Memory B cell (primary cell): ENCODE measurements around the gene ACP7.
A peak's percentile ranks its signal among the peaks of the same experiment; 100 is the strongest.
"Not testable (repeated sequence)": the region's sequence is repeated elsewhere in the genome, so short reads cannot be mapped to it uniquely, and the experiment has no call there.

Source experiments
- ATAC-seq: fragments of 150-1000 bp; cut with Tn5 transposase; 2 replicates; pipeline ENCODE4 v1.10.0; 2021; ENCODE audit warnings: low read depth, mild to moderate bottlenecking, moderate library complexity
- DNase-seq, 2 donors: peaks; one replicate each; pipeline ENCODE4 v3.0.0; 2022; ENCODE audit warnings: low spot score in 2 of 2
- H3K27ac Mint-ChIP-seq: one replicate; pipeline ENCODE4 v1.8.0; 2022; ENCODE audit warnings: mild to moderate bottlenecking, moderate library complexity, mixed read lengths
- H3K27me3 Mint-ChIP-seq: one replicate; pipeline ENCODE4 v1.8.0; 2022; ENCODE audit warnings: mixed read lengths
- H3K36me3 Mint-ChIP-seq: one replicate; pipeline ENCODE4 v1.8.0; 2022; ENCODE audit warnings: mild to moderate bottlenecking, mixed read lengths
- H3K4me1 Mint-ChIP-seq: one replicate; pipeline ENCODE4 v1.8.0; 2022; ENCODE audit warnings: mixed read lengths
- H3K4me3 Mint-ChIP-seq: one replicate; pipeline ENCODE4 v1.8.0; 2022; ENCODE audit warnings: mild to moderate bottlenecking, moderate library complexity, mixed read lengths
- H3K9me3 Mint-ChIP-seq: one replicate; pipeline ENCODE4 v1.8.0; 2022; ENCODE audit warnings: mixed read lengths

The ACP7 gene

GRCh38 chr19:39137131-39137530 lies 53.0 kb downstream of the ACP7 start:
- ATAC-seq (no peak), DNase-seq (no peak)
- Mint-ChIP-seq H3K4me1 (peaks cover 21% of the 10 kb centered on the region), H3K9me3 (no peaks in the 10 kb centered on the region), H3K36me3 (peaks cover 2% of the 10 kb centered on the region), H3K27me3 (no peaks in the 10 kb centered on the region), H3K4me3 (no peak overlapping the region), H3K27ac (no peak overlapping the region)

- no peaks in the 10 kb centered on the region for H3K27me3 Mint-ChIP-seq
- no peak overlapping the region for H3K4me3 Mint-ChIP-seq
- no peak overlapping the region for H3K27ac Mint-ChIP-seq
- ATAC-seq (no peak), DNase-seq (no peak)
- H3K9me3 Mint-ChIP-seq = no peaks in the 10 kb centered on the region
- peaks cover 22% of the 10 kb centered on the region for H3K4me1 Mint-ChIP-seq
- peaks cover 5% of the 10 kb centered on the region for H3K36me3 Mint-ChIP-seq
Measured at GRCh38 chr19:39138221-39139211, 54.3 kb downstream of the ACP7 start.

- Mint-ChIP-seq H3K27me3 (no peaks in the 10 kb centered on the region), H3K4me1 (peaks cover 21% of the 10 kb centered on the region), H3K4me3 (no peak overlapping the region), H3K9me3 (no peaks in the 10 kb centered on the region), H3K27ac (no peak overlapping the region), H3K36me3 (peaks cover 3% of the 10 kb centered on the region)
- DNase-seq (no peak), ATAC-seq (no peak)
Measured at GRCh38 chr19:39139305-39139874, 55.2 kb downstream of the ACP7 start.

- Mint-ChIP-seq H3K9me3 (no peaks in the 10 kb centered on the region), H3K27me3 (no peaks in the 10 kb centered on the region), H3K4me1 (peaks cover 27% of the 10 kb centered on the region), H3K4me3 (no peak overlapping the region), H3K36me3 (peaks cover 3% of the 10 kb centered on the region), H3K27ac (no peak overlapping the region)
- DNase-seq (no peak), ATAC-seq (no peak)
Measured at GRCh38 chr19:39139971-39140453, 55.8 kb downstream of the ACP7 start.

- Mint-ChIP-seq H3K4me1 (peaks cover 27% of the 10 kb centered on the region), H3K4me3 (no peak overlapping the region), H3K36me3 (peaks cover 3% of the 10 kb centered on the region), H3K27ac (no peak overlapping the region), H3K27me3 (no peaks in the 10 kb centered on the region), H3K9me3 (no peaks in the 10 kb centered on the region)
- DNase-seq (no peak), ATAC-seq (no peak)
Measured at GRCh38 chr19:39140594-39140993, 56.4 kb downstream of the ACP7 start.

DNA sequence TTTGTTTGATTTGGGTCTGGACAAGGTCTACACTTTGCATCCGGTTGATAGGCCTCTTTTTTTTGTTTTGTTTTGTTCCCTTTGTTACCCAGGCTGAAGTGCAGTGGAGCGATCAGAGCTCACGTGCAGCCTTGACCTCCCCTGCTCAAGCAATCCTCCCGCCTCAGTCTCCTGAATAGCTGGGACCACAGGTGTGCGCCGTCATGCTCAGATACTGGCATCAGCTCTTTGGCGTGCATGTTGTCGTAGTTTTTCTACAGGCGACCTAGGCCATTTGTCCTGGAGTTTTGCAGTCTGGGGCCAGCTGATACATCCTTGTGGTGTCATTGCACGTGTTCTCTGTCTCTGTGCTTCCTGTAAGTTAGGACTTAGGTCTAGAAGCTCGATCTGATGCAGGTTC lies 57.8 kb downstream of the ACP7 start:
- ATAC-seq (no peak), DNase-seq (no peak)
- H3K4me3 Mint-ChIP-seq = no peak overlapping the region
- H3K27me3 Mint-ChIP-seq = no peaks in the 10 kb centered on the region
- peaks cover 27% of the 10 kb centered on the region for H3K4me1 Mint-ChIP-seq
- peaks cover 6% of the 10 kb centered on the region for H3K36me3 Mint-ChIP-seq
- no peaks in the 10 kb centered on the region for H3K9me3 Mint-ChIP-seq
- no peak overlapping the region for H3K27ac Mint-ChIP-seq

GRCh38 chr19:39142630-39143029 lies 58.5 kb downstream of the ACP7 start:
- no peak for DNase-seq
- Mint-ChIP-seq H3K4me1 (peaks cover 32% of the 10 kb centered on the region), H3K27me3 (no peaks in the 10 kb centered on the region), H3K4me3 (no peak overlapping the region), H3K36me3 (peaks cover 8% of the 10 kb centered on the region), H3K9me3 (no peaks in the 10 kb centered on the region), H3K27ac (no peak overlapping the region)
- ATAC-seq = no peak

GRCh38 chr19:39143757-39144289 lies 59.7 kb downstream of the ACP7 start:
- H3K9me3 Mint-ChIP-seq, ATAC-seq, H3K36me3 Mint-ChIP-seq, DNase-seq, H3K27me3 Mint-ChIP-seq, H3K27ac Mint-ChIP-seq, H3K4me3 Mint-ChIP-seq: not testable (repeated sequence)
- H3K4me1 Mint-ChIP-seq = peaks cover 30% of the 10 kb centered on the region

GRCh38 chr19:39144290-39145071 lies 60.3 kb downstream of the ACP7 start:
- Mint-ChIP-seq H3K9me3 (no peaks in the 10 kb centered on the region), H3K4me3 (no peak overlapping the region), H3K4me1 (peaks cover 30% of the 10 kb centered on the region), H3K27ac (peak overlapping the region; percentile 6), H3K27me3 (no peaks in the 10 kb centered on the region), H3K36me3 (peaks cover 10% of the 10 kb centered on the region)
- ATAC-seq (no peak), DNase-seq (no peak)

DNA sequence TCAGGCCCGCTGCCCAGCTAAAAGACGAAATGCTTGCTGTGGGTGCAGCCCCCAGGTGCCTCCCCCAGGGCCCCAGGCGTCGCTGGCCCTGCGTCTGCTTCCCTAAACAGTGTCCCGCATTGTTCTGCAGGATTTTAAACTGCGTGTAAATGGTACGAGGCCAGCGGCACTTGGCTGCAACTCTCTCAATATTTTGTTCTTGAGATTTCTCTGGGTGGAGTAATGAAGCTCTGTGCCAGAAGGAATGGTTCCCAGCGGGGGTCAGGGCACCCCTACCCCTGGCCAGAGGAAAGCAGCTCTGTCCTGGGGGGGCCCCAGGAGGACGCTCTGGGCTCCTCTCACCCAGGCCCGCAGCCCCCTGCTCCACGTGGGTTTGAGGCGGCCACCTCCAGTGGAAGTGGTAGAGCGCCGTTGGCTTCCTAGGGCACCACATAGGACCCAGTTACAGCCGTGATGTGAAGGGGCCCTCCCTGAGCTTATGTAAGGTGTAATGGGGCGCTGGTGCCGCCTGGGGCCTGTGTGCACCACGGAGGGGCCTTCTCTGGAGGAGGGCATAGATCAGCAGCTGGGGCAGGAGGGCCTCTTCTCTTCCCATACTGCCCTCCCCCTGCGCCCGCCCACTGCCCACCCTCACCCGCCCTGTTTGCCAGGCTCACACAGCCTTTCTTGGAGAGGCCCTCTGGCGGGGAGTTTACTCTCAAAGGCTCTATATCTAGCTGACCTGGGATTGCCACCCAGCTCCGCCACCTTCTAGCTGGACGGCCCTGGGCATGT lies 61.2 kb downstream of the ACP7 start:
- H3K4me3 Mint-ChIP-seq = no peak overlapping the region
- no peaks in the 10 kb centered on the region for H3K27me3 Mint-ChIP-seq
- H3K9me3 Mint-ChIP-seq = no peaks in the 10 kb centered on the region
- DNase-seq (no peak), ATAC-seq (no peak)
- H3K36me3 Mint-ChIP-seq = peaks cover 10% of the 10 kb centered on the region
- peak overlapping the region; percentile 58 for H3K27ac Mint-ChIP-seq
- H3K4me1 Mint-ChIP-seq = peaks cover 30% of the 10 kb centered on the region

DNA sequence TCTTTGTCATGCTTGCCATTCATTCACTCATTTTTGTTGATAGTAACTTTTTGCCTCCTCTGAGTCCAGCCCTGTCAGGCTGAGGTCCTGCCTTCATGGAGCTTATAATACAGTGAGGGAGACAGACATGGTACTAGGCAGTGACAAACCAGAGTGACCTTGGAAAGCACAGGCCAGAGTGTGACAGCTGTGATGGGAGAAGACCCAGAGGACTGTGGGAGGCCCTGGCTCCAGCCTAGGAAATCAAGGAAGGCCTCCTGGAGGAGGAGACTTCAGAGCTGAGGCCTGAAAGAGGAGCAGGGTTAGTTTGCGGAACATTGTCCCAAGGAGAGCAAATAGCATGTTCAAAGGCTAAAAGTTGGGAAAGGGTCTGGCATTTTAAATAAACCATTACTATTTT lies 61.9 kb downstream of the ACP7 start:
- Mint-ChIP-seq H3K4me1 (peaks cover 33% of the 10 kb centered on the region), H3K27ac (peak overlapping the region; percentile 58), H3K36me3 (peaks cover 10% of the 10 kb centered on the region), H3K4me3 (no peak overlapping the region), H3K27me3 (no peaks in the 10 kb centered on the region), H3K9me3 (no peaks in the 10 kb centered on the region)
- DNase-seq (no peak), ATAC-seq (no peak)

DNA sequence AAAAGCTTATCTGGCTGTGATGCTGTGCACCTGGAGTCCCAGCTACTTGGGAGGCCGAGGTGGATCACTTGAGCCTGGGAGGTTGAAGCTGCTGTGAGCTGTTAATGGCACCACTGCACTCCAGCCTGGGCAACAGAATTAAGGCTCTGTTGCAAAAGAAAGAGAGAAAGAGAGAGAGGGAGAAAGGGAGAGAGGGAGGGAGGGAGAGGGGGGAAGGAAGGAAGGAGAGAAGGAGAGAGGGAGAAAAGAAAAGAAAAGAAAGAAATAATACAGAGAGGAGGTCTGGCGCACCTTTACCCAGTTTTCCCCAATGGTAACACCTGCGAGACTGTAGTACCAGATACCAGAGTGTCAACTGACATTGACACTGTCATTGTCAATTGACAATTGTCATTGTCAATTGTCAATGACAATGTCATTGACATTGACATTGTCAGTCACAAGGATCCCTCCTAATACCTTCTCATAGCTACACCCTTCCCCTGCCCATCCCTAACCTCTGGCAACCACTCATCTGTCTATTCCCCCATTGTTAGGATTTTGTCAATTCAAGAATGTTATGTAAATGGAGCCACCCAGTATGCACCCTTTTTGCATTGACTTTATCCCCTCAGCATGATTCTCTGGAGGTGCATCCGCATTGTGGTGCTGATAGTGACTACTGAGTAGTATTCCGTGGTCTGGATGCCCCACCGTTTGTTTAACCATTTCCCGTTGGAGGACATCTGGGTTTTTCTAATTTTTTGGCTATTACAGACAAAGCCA lies 62.7 kb downstream of the ACP7 start:
- no peak overlapping the region for H3K4me3 Mint-ChIP-seq
- no peak for DNase-seq
- ATAC-seq = no peak
- peaks cover 32% of the 10 kb centered on the region for H3K4me1 Mint-ChIP-seq
- no peak overlapping the region for H3K27ac Mint-ChIP-seq
- H3K27me3 Mint-ChIP-seq = no peaks in the 10 kb centered on the region
- no peaks in the 10 kb centered on the region for H3K9me3 Mint-ChIP-seq
- H3K36me3 Mint-ChIP-seq = peaks cover 10% of the 10 kb centered on the region

- no peak overlapping the region for H3K27ac Mint-ChIP-seq
- H3K9me3 Mint-ChIP-seq = no peaks in the 10 kb centered on the region
- ATAC-seq = no peak
- DNase-seq = no peak
- H3K27me3 Mint-ChIP-seq = no peaks in the 10 kb centered on the region
- H3K4me1 Mint-ChIP-seq = peaks cover 29% of the 10 kb centered on the region
- peaks cover 10% of the 10 kb centered on the region for H3K36me3 Mint-ChIP-seq
- H3K4me3 Mint-ChIP-seq = no peak overlapping the region
Measured at GRCh38 chr19:39147480-39147879, 63.3 kb downstream of the ACP7 start.
